Panc1 (cell line): Measurements from ENCODE around the gene PIK3R1. TPM values are rescaled to one million over a fixed set of nuclear protein-coding genes. Genes with fewer than 3 reads are reported as not detected.

Experiments
- ATAC-seq: fragments of 200-7000 bp; cut with Tn5 transposase; 2 replicates; pipeline ENCODE4 v1.9.1; 2020; ENCODE audit warnings: mild to moderate bottlenecking, moderate library complexity
- BruUV-seq: library from RNA; stranded (reverse); fragments of 400-500 nt; replicated peaks from 2 replicates; lab custom pipeline; 2021; lab: Mats Ljungman, UMichigan
- CTCF ChIA-PET: fragments of 300-600 bp; sonication (Branson Sonifier 250); formaldehyde crosslinking; loops from one replicate; lab custom pipeline; 2022; ENCODE audit warnings: antibody characterized with exemption; lab: Charles Lee
- POLR2A ChIA-PET: fragments of 300-600 bp; sonication (Branson Sonifier 250); formaldehyde crosslinking; loops from one replicate; lab custom pipeline; 2022; ENCODE audit warnings: antibody characterized with exemption; lab: Charles Lee
- DNase-seq: peaks from one replicate; pipeline ENCODE4 v3.0.0-alpha.2; 2010; ENCODE audit warnings: low read depth, low spot score
- H3K27ac ChIP-seq: 2 replicates; pipeline ENCODE4 v1.5.1; 2011; ENCODE audit warnings: mild to moderate bottlenecking, low read length, inconsistent platforms
- H3K27me3 ChIP-seq: fragments of 200-500 bp; sonication (Bioruptor generic); 2 replicates; pipeline ENCODE4 v1.6.0; 2014; ENCODE audit warnings: low read length, inconsistent platforms; ENCODE audit not compliant: control insufficient read depth, insufficient read depth
- H3K36me3 ChIP-seq: fragments of 200-500 bp; sonication (Bioruptor generic); 2 replicates; pipeline ENCODE4 v1.5.1; 2014; ENCODE audit warnings: inconsistent platforms, mild to moderate bottlenecking, low read length, moderate library complexity; ENCODE audit not compliant: control insufficient read depth, insufficient read depth
- H3K4me1 ChIP-seq: 2 replicates; pipeline ENCODE4 v1.5.1; 2011; ENCODE audit warnings: inconsistent platforms, mild to moderate bottlenecking, low read length, moderate library complexity; ENCODE audit not compliant: control insufficient read depth, insufficient read depth
- H3K4me3 ChIP-seq, 2 experiments: 2 replicates each; pipeline ENCODE4 v1.5.1; 2011 to 2012; ENCODE audit warnings: low read depth in 2 of 2, low read length in 2 of 2, mild to moderate bottlenecking in 2 of 2, inconsistent platforms in 1 of 2, moderate library complexity in 1 of 2
- H3K9me3 ChIP-seq: fragments of 200-500 bp; sonication (Bioruptor generic); 2 replicates; pipeline ENCODE4 v1.5.1; 2014; ENCODE audit warnings: low read depth, mild to moderate bottlenecking, inconsistent platforms, low read length, moderate library complexity; ENCODE audit not compliant: control insufficient read depth, insufficient read depth
- CTCF ChIP-seq: fragments of 450-650 bp; IDR thresholded peaks from 2 replicates; pipeline ENCODE4 v1.5.1; 2017; ENCODE audit warnings: mild to moderate bottlenecking
- POLR2AphosphoS5 ChIP-seq: IDR thresholded peaks from 2 replicates; pipeline ENCODE4 v1.6.1; 2012; ENCODE audit warnings: mild to moderate bottlenecking, low read depth, low read length, moderate library complexity
- REST ChIP-seq, 2 experiments: IDR thresholded peaks; 2 replicates each; pipeline ENCODE4 v1.6.1; 2011 to 2012; ENCODE audit warnings: low read depth in 2 of 2, control low read depth in 1 of 2, low read length in 1 of 2, mild to moderate bottlenecking in 1 of 2, moderate library complexity in 1 of 2; ENCODE audit not compliant: insufficient read depth in 1 of 2
- SIN3A ChIP-seq: IDR thresholded peaks from 2 replicates; pipeline ENCODE4 v1.6.1; 2012; ENCODE audit warnings: low read depth, mild to moderate bottlenecking, low read length, moderate library complexity, borderline replicate concordance; ENCODE audit not compliant: insufficient read depth
- TCF7L2 ChIP-seq: IDR thresholded peaks from 2 replicates; pipeline ENCODE4 v1.6.1; 2011; ENCODE audit warnings: mild to moderate bottlenecking, low read depth, low read length, inconsistent platforms
- in situ Hi-C: cut with HindIII; loops from 2 replicates; pipeline ENCODE4 v1.10.0; 2016; ENCODE audit warnings: low sequenced_read_pairs, low pct_unique_long_range_greater_than_20kb
- intact Hi-C: fragments of 100-400 bp; cut with micrococcal nuclease; formaldehyde crosslinking; loops from one replicate; pipeline ENCODE4 v1.10.0; 2022; ENCODE audit not compliant: unreplicated experiment
- total RNA-seq: library from RNA; stranded (reverse); gene quantifications from one replicate; pipeline ENCODE4 v1.2.1, GENCODE V29; 2021; ENCODE audit not compliant: unreplicated experiment

PIK3R1 gene
- total RNA-seq, 1 experiment from 2014 or later = 23.4 TPM

GRCh38 chr5:68220260-68220659 is 4.7 kb downstream of the PIK3R1 start:
- intact Hi-C loops (no loop called here), in situ Hi-C loops (no loop called here)
- ChIA-PET POLR2A (no interaction called here), CTCF (no interaction called here)
- no peaks in the 10 kb centered on the region for H3K27me3 ChIP-seq
- no peak for TF ChIP-seq SIN3A
- DNase-seq (no peak), ATAC-seq (no peak)
- H3K4me3 ChIP-seq = no peak overlapping the region
- peaks cover 23% of the 10 kb centered on the region for H3K4me1 ChIP-seq
- no peaks in the 10 kb centered on the region; the same call in 1 of the 2 replicates for H3K36me3 ChIP-seq
- BruUV-seq = no TSS peak
- H3K9me3 ChIP-seq = no peaks in the 10 kb centered on the region
- no peak overlapping the region for H3K27ac ChIP-seq

GRCh38 chr5:68220914-68221313 is 5.4 kb downstream of the PIK3R1 start:
- ATAC-seq (no peak), DNase-seq (no peak)
- intact Hi-C loops = no loop called here
- ChIA-PET POLR2A (no interaction called here), CTCF (no interaction called here)
- Histone ChIP-seq H3K4me3 (no peak overlapping the region), H3K4me1 (peaks cover 23% of the 10 kb centered on the region), H3K36me3 (no peaks in the 10 kb centered on the region; the same call in 1 of the 2 replicates), H3K27me3 (no peaks in the 10 kb centered on the region), H3K27ac (no peak overlapping the region), H3K9me3 (no peaks in the 10 kb centered on the region)
- BruUV-seq = no TSS peak
- TF ChIP-seq REST (IDR thresholded peaks at IDR 0.05; ENCODE audit: insufficient read depth in 1 of 2, low read depth in 2 of 2, low read length in 1 of 2) (no peak), CTCF (no peak), SIN3A (no peak), TCF7L2 (no peak)
- in situ Hi-C loops = no loop called here

- Histone ChIP-seq H3K4me1 (peaks cover 23% of the 10 kb centered on the region), H3K9me3 (no peaks in the 10 kb centered on the region), H3K36me3 (no peaks in the 10 kb centered on the region; the same call in 1 of the 2 replicates), H3K27ac (no peak overlapping the region), H3K4me3 (no peak overlapping the region), H3K27me3 (no peaks in the 10 kb centered on the region)
- in situ Hi-C loops (no loop called here), intact Hi-C loops (no loop called here)
- BruUV-seq = no TSS peak
- ChIA-PET POLR2A (no interaction called here), CTCF (no interaction called here)
- no peak for TF ChIP-seq REST (IDR thresholded peaks at IDR 0.05; ENCODE audit: insufficient read depth in 1 of 2, low read depth in 2 of 2, low read length in 1 of 2)
- no peak for TF ChIP-seq SIN3A
- no peak for TF ChIP-seq TCF7L2
- TF ChIP-seq CTCF = no peak
- no peak for TF ChIP-seq POLR2AphosphoS5
- no peak for ATAC-seq
- no peak for DNase-seq
Observed at GRCh38 chr5:68221488-68221887, 5.9 kb downstream of the PIK3R1 start.
